Progenitor cell of endocrine pancreas (in vitro differentiated cells): ENCODE results near the gene PKLR. TPM values are rescaled to one million over a fixed set of nuclear protein-coding genes. Genes with fewer than 3 reads are reported as not detected.

Experiments used
- DNase-seq: peaks from one replicate; pipeline ENCODE4 v3.0.0; 2021; ENCODE audit warnings: low spot score; ENCODE audit not compliant: unreplicated experiment
- H3K27ac Mint-ChIP-seq: 2 replicates; pipeline ENCODE4 v1.8.0; 2021; ENCODE audit warnings: mild to moderate bottlenecking, moderate library complexity, mixed read lengths
- H3K27me3 Mint-ChIP-seq: 2 replicates; pipeline ENCODE4 v1.8.0; 2021; ENCODE audit warnings: mixed read lengths
- H3K36me3 Mint-ChIP-seq: 2 replicates; pipeline ENCODE4 v1.8.0; 2022; ENCODE audit warnings: mixed read lengths; ENCODE audit not compliant: insufficient read depth
- H3K4me1 Mint-ChIP-seq: 2 replicates; pipeline ENCODE4 v1.8.0; 2021; ENCODE audit warnings: low read depth, mixed read lengths
- H3K4me3 Mint-ChIP-seq: 2 replicates; pipeline ENCODE4 v1.8.0; 2021; ENCODE audit warnings: low read depth, mild to moderate bottlenecking, moderate library complexity, mixed read lengths
- H3K9me3 Mint-ChIP-seq: 2 replicates; pipeline ENCODE4 v1.8.0; 2021; ENCODE audit warnings: low read depth, mixed read lengths
- total RNA-seq: library from RNA; stranded (reverse); gene quantifications from 2 replicates; pipeline ENCODE4 v1.2.1, GENCODE V29; 2021
- TF ChIP-seq, protein P1 (sequence below): fragments of 200-600 bp; sonication (generic); IDR thresholded peaks from one replicate; pipeline ENCODE4 v1.5.0; 2021; ENCODE audit warnings: antibody characterized with exemption, mild to moderate bottlenecking; ENCODE audit not compliant: unreplicated experiment

The PKLR gene
- total RNA-seq, 1 donor from 2014 or later = 0.57 TPM

DNA sequence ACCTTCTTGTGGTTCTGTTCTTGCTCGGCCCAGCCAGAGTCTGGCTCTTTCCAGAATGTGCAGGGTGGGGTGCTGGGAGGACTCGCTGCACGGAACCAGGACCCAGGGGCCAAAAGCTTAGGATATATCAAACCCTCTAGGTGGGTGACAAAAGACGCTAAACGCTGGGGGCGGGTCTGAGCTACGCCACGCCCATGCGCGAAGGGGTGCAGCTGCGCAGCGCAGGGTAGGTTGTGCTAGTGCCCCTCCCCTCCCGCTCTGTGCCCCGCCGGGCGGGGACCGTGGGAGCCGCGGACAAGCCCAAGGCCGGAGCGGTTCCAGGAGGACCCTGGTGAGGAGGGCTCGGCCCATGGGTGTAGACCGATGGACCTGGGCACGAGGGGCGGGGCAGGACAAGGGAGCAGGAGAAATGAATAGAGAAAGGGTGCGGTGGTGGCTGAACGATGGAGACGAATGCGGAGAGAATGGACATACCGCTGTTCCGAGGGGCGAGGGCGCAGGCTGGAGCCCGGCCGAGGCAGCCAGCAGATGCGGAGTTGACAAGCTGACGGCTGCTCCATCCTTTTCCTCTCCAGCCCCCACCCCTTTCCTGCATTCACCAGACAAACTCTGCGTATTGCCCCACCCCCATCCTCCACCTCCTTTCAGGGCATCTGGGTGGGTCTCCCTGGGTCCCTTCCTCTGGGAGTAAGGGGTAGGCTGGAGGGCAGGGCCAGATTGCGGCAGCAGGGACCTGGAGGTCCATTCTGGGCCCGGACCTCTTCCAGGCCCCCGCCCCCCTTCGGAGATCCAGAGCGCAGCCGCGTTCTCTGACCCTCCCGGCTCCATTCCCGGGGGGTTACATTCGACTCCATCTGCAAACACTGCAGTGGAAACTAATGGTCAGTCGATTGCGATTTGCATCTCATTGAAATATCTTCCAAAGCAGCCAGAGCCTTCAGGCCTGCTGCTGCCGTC lies 19.7 kb upstream of the PKLR start, which contains the start of gene RUSC1:
RUSC1 (plus strand) TSS at position 234 of the 957 bp plus-strand sequence. CDS start 880 bp downstream, outside the sequence.
- H3K27me3 Mint-ChIP-seq = no peaks in the 10 kb centered on the region
- peak within 1 kb of the TSS; percentile 20 for H3K27ac Mint-ChIP-seq
- peak; percentile 35 for DNase-seq
- peaks cover 26% of the 10 kb centered on the region for H3K4me1 Mint-ChIP-seq
- H3K36me3 Mint-ChIP-seq = peaks cover 8% of the 10 kb centered on the region
- no peaks in the 10 kb centered on the region for H3K9me3 Mint-ChIP-seq
- H3K4me3 Mint-ChIP-seq = peak within 1 kb of the TSS; percentile 70
- TF ChIP-seq, protein P1, sequence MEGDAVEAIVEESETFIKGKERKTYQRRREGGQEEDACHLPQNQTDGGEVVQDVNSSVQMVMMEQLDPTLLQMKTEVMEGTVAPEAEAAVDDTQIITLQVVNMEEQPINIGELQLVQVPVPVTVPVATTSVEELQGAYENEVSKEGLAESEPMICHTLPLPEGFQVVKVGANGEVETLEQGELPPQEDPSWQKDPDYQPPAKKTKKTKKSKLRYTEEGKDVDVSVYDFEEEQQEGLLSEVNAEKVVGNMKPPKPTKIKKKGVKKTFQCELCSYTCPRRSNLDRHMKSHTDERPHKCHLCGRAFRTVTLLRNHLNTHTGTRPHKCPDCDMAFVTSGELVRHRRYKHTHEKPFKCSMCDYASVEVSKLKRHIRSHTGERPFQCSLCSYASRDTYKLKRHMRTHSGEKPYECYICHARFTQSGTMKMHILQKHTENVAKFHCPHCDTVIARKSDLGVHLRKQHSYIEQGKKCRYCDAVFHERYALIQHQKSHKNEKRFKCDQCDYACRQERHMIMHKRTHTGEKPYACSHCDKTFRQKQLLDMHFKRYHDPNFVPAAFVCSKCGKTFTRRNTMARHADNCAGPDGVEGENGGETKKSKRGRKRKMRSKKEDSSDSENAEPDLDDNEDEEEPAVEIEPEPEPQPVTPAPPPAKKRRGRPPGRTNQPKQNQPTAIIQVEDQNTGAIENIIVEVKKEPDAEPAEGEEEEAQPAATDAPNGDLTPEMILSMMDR = no peak

DNA sequence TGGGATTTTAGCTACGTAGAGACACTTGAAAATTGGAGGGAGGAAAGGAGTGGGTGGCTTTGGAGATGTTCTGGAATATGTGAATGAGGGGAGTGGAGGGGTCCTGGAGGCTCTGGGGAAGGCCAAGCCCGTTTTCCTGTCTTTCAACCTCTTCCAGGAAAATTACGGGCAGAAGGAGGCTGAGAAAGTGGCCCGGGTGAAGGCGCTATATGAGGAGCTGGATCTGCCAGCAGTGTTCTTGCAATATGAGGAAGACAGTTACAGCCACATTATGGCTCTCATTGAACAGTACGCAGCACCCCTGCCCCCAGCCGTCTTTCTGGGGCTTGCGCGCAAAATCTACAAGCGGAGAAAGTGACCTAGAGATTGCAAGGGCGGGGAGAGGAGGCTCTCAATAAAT lies 19.0 kb upstream of the PKLR start:
- Mint-ChIP-seq H3K9me3 (no peaks in the 10 kb centered on the region), H3K4me3 (peak overlapping the region; percentile 70), H3K4me1 (peaks cover 22% of the 10 kb centered on the region), H3K27me3 (no peaks in the 10 kb centered on the region), H3K27ac (no peak overlapping the region), H3K36me3 (peaks cover 8% of the 10 kb centered on the region)
- TF ChIP-seq, protein P1 = no peak
- DNase-seq = no peak

DNA sequence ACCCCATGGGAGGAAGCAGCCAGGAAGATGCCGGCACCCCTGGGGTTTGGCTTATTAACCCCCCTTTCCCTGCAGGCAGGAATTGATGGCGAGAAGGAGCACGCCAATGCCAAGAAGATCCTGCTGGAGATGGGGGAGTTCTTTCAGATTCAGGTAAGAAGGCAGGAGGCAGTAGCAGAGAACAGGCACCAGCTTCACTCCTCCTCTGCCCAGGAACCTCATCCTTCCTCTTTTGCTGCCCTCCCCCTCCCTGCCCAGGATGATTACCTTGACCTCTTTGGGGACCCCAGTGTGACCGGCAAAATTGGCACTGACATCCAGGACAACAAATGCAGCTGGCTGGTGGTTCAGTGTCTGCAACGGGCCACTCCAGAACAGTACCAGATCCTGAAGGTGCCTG lies 18.3 kb upstream of the PKLR start:
- peaks cover 8% of the 10 kb centered on the region for H3K36me3 Mint-ChIP-seq
- no peaks in the 10 kb centered on the region for H3K27me3 Mint-ChIP-seq
- H3K4me3 Mint-ChIP-seq = no peak overlapping the region
- H3K27ac Mint-ChIP-seq = no peak overlapping the region
- no peaks in the 10 kb centered on the region for H3K9me3 Mint-ChIP-seq
- DNase-seq = no peak
- peaks cover 22% of the 10 kb centered on the region for H3K4me1 Mint-ChIP-seq
- TF ChIP-seq, protein P1 = no peak

- Mint-ChIP-seq H3K4me1 (peaks cover 22% of the 10 kb centered on the region), H3K36me3 (peaks cover 14% of the 10 kb centered on the region), H3K27ac (no peak overlapping the region), H3K27me3 (no peaks in the 10 kb centered on the region), H3K4me3 (no peak overlapping the region), H3K9me3 (no peaks in the 10 kb centered on the region)
- DNase-seq = no peak
- TF ChIP-seq, protein P1 = no peak
Observed at GRCh38 chr1:155318082-155318481, 16.8 kb upstream of the PKLR start.

DNA sequence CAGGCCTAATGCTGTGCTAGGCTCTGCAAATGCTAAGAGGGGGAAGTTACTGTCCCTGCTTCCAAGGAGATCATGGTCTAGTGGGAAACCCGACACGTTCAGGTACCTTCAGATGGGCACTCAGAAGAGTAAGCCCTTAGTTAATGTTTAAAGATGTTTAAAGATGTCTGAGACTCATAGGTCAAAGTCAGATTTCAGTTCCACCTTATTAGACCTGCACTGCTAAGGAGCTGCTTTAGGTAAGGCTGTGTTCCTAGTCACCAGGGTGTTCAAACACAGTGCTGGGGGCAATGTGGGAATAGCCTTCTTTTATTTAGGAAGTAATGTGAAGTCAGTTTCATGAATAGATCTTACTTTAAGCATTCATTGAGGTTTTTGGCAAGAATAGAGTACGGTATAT lies 15.7 kb upstream of the PKLR start:
- peaks cover 17% of the 10 kb centered on the region for H3K36me3 Mint-ChIP-seq
- DNase-seq = no peak

More for the DNA sequence above, 15.7 kb upstream of the PKLR start:
- no peaks in the 10 kb centered on the region for H3K9me3 Mint-ChIP-seq
- H3K4me3 Mint-ChIP-seq = no peak overlapping the region
- H3K4me1 Mint-ChIP-seq = peaks cover 15% of the 10 kb centered on the region
- peak overlapping the region; percentile 38 for H3K27ac Mint-ChIP-seq
- TF ChIP-seq, protein P1 = no peak
- H3K27me3 Mint-ChIP-seq = no peaks in the 10 kb centered on the region
